Coronary artery (tissue), 2 donors: Measurements from ENCODE around the gene TARBP1.
A peak's percentile ranks its signal among the peaks of the same experiment; 100 is the strongest.

Source experiments
- DNase-seq: peaks from one replicate; pipeline ENCODE4 v3.0.0-alpha.2; 2017; ENCODE audit warnings: low spot score
- H3K27ac ChIP-seq, 2 donors: fragments of 200-600 bp; sonication (generic); one replicate each; pipeline ENCODE4 v1.5.1; 2016 to 2019
- H3K4me3 ChIP-seq: fragments of 200-600 bp; sonication (generic); 2 replicates; pipeline ENCODE4 v1.5.1; 2016; ENCODE audit warnings: mild to moderate bottlenecking, moderate library complexity
- CTCF ChIP-seq: fragments of 200-600 bp; sonication (generic); IDR thresholded peaks from one replicate; pipeline ENCODE4 v1.5.1; 2019; ENCODE audit warnings: antibody characterized with exemption

The TARBP1 gene

GRCh38 chr1:234488054-234489006 lies 9.4 kb upstream of the TARBP1 start:
- TF ChIP-seq CTCF: no peak
- Histone ChIP-seq H3K27ac (no peak overlapping the region), H3K4me3 (no peak overlapping the region)
- no peak for DNase-seq

GRCh38 chr1:234486858-234487840 lies 8.2 kb upstream of the TARBP1 start:
- TF ChIP-seq CTCF: peak; percentile 42
- Histone ChIP-seq H3K4me3 (peak overlapping the region; percentile 35), H3K27ac (peak overlapping the region in 1 of 2 donors; percentile 24)
- no peak for DNase-seq

GRCh38 chr1:234484991-234485739 lies 6.2 kb upstream of the TARBP1 start:
- no peak overlapping the region for H3K4me3 ChIP-seq
- TF ChIP-seq CTCF: no peak
- no peak for DNase-seq
- no peak overlapping the region for H3K27ac ChIP-seq

GRCh38 chr1:234484218-234484617 lies 5.2 kb upstream of the TARBP1 start:
- no peak for DNase-seq
- no peak overlapping the region for H3K27ac ChIP-seq
- TF ChIP-seq CTCF: no peak

GRCh38 chr1:234481771-234482170 lies 2.8 kb upstream of the TARBP1 start:
- H3K4me3 ChIP-seq: no peak overlapping the region
- DNase-seq: no peak
- no peak for TF ChIP-seq CTCF
- H3K27ac ChIP-seq: no peak overlapping the region

More at GRCh38 chr1:234484218-234484617, 5.2 kb upstream of the TARBP1 start:
- H3K4me3 ChIP-seq: no peak overlapping the region

GRCh38 chr1:234479866-234480265 lies 887 bp upstream of the TARBP1 start:
- DNase-seq: no peak
- TF ChIP-seq CTCF: no peak
- no peak overlapping the region for H3K27ac ChIP-seq
- no peak overlapping the region for H3K4me3 ChIP-seq
